HepG2 (cell line): ENCODE results near the gene LRR1. TPM values are rescaled to one million over a fixed set of nuclear protein-coding genes. Genes with fewer than 3 reads are reported as not detected.
A peak's percentile ranks its signal among the peaks of the same experiment; 100 is the strongest.

Experiments used
- ATF6 ChIP-seq: sonication (generic); formaldehyde crosslinking; conservative IDR thresholded peaks from 2 replicates; pipeline ENCODE4 v1.4.0; 2020; ENCODE audit warnings: missing genetic modification reagents
- CREM ChIP-seq, 2 experiments: sonication (generic) in 1 of 2; formaldehyde crosslinking in 1 of 2; IDR thresholded peaks; 2 replicates each; pipeline versions ENCODE4 v1.4.0 to v1.6.1; 2016 to 2020; ENCODE audit warnings: antibody characterized with exemption in 1 of 2, mild to moderate bottlenecking in 1 of 2, missing genetic modification reagents in 1 of 2
- IKZF4 ChIP-seq: sonication (generic); formaldehyde crosslinking; IDR thresholded peaks from 2 replicates; pipeline ENCODE4 v1.5.1; 2020; ENCODE audit warnings: borderline replicate concordance, mild to moderate bottlenecking, low read depth, missing genetic modification reagents; ENCODE audit errors: not compliant biosample characterization
- MTA1 ChIP-seq: sonication (generic); formaldehyde crosslinking; IDR thresholded peaks from 2 replicates; pipeline ENCODE4 v1.4.0; 2020; ENCODE audit warnings: missing genetic modification reagents, mild to moderate bottlenecking, borderline replicate concordance
- PRDM4 ChIP-seq: sonication (generic); formaldehyde crosslinking; IDR thresholded peaks from 2 replicates; pipeline ENCODE4 v1.9.0; 2021; ENCODE audit warnings: missing genetic modification reagents, borderline replicate concordance
- SIX1 ChIP-seq: sonication (generic); formaldehyde crosslinking; IDR thresholded peaks from 2 replicates; pipeline ENCODE4 v1.4.0; 2020; ENCODE audit warnings: missing genetic modification reagents, borderline replicate concordance
- SIX4 ChIP-seq: sonication (generic); formaldehyde crosslinking; IDR thresholded peaks from 2 replicates; pipeline ENCODE4 v1.4.0; 2020; ENCODE audit warnings: missing genetic modification reagents
- TBX2 ChIP-seq: sonication (generic); formaldehyde crosslinking; IDR thresholded peaks from 2 replicates; pipeline ENCODE4 v1.5.0; 2020; ENCODE audit warnings: missing genetic modification reagents, mild to moderate bottlenecking, borderline replicate concordance
- TMF1 ChIP-seq: sonication (generic); formaldehyde crosslinking; IDR thresholded peaks from 2 replicates; pipeline ENCODE4 v1.8.1; 2022; ENCODE audit warnings: low read depth, missing genetic modification reagents
- ZBED4 ChIP-seq: sonication (generic); formaldehyde crosslinking; IDR thresholded peaks from 2 replicates; pipeline ENCODE4 v1.4.0; 2020; ENCODE audit warnings: missing genetic modification reagents, borderline replicate concordance
- ZFP41 ChIP-seq: sonication (generic); formaldehyde crosslinking; IDR thresholded peaks from 2 replicates; pipeline ENCODE4 v1.4.0; 2020; ENCODE audit warnings: mild to moderate bottlenecking, missing genetic modification reagents, borderline replicate concordance
- ZGPAT ChIP-seq: IDR thresholded peaks from 2 replicates; pipeline ENCODE4 v1.6.1; 2016; ENCODE audit warnings: mild to moderate bottlenecking
- ZNF17 ChIP-seq: sonication (generic); formaldehyde crosslinking; IDR thresholded peaks from 2 replicates; pipeline ENCODE4 v1.5.0; 2020; ENCODE audit warnings: mild to moderate bottlenecking, missing genetic modification reagents
- ZNF468 ChIP-seq: sonication (generic); formaldehyde crosslinking; IDR thresholded peaks from 2 replicates; pipeline ENCODE4 v1.8.0; 2022; ENCODE audit warnings: mild to moderate bottlenecking, moderate library complexity, missing genetic modification reagents
- ZNF510 ChIP-seq: sonication (generic); formaldehyde crosslinking; IDR thresholded peaks from 2 replicates; pipeline ENCODE4 v1.4.0; 2020; ENCODE audit warnings: low read depth, mild to moderate bottlenecking, missing genetic modification reagents
- ZNF713 ChIP-seq: sonication (generic); formaldehyde crosslinking; IDR thresholded peaks from 2 replicates; pipeline ENCODE4 v1.4.0; 2020; ENCODE audit warnings: mild to moderate bottlenecking, missing genetic modification reagents
- ZNF781 ChIP-seq: sonication (generic); formaldehyde crosslinking; IDR thresholded peaks from 2 replicates; pipeline ENCODE4 v1.5.1; 2020; ENCODE audit warnings: borderline replicate concordance, mild to moderate bottlenecking, missing genetic modification reagents; ENCODE audit errors: not compliant biosample characterization
- polyA plus RNA-seq, 8 experiments: library from polyadenylated mRNA; depleted of rRNA in 3 of 8; stranded (reverse) in 7 of 8; unstranded in 1 of 8; fragments of >200 nt; fragmentation: Illumina TruSeq in 4 of 8; extraction: Trizol in 4 of 8; gene quantifications; 2 replicates each; pipeline versions ENCODE4 v1.2.1 to v1.2.3, GENCODE V29; 2011 to 2016; ENCODE audit warnings: low read depth in 4 of 8, missing spikeins in 1 of 8, mixed read lengths in 1 of 8; ENCODE audit not compliant: insufficient read depth in 1 of 8
- total RNA-seq, 5 experiments: library from RNA; depleted of rRNA; stranded (reverse); fragments of >200 nt; fragmentation: Illumina TruSeq; extraction: Trizol; gene quantifications; 2 replicates each; pipeline ENCODE4 v1.2.3, GENCODE V29; 2016; ENCODE audit warnings: low read depth in 1 of 5

Gene LRR1
- total and polyA plus RNA-seq, 2 of the 13 experiments (the other 11 are each of a cell fraction or from before 2014, with no cell fraction given), result 7.0 to 36.2 TPM

- TF ChIP-seq ATF6 (no peak; the same call in 1 of the 2 replicates), ZGPAT (CRISPR knock-in tag) (peak; percentile 71), ZNF17 (CRISPR knock-in tag) (no peak), SIX1 (CRISPR knock-in tag) (no peak), IKZF4 (CRISPR knock-in tag) (peak; percentile 46), ZNF510 (CRISPR knock-in tag) (peak; percentile 54; the same call in 1 of the 2 replicates), ZNF781 (CRISPR knock-in tag) (no peak), SIX4 (CRISPR knock-in tag) (0 out of 2 replicates have a peak, but pooled peaks have one; percentile 18), MTA1 (CRISPR knock-in tag) (peak; percentile 91), ZFP41 (CRISPR knock-in tag) (no peak), CREM (IDR thresholded peaks at IDR 0.05) (peak; percentile 26; the same call in 1 of the 2 replicates), CREM (CRISPR knock-in tag; IDR thresholded peaks at IDR 0.05) (no peak), TMF1 (CRISPR knock-in tag) (no peak), ZNF713 (no peak; the same call in 1 of the 2 replicates), ZNF468 (CRISPR knock-in tag) (no peak), ZBED4 (CRISPR knock-in tag) (peak; percentile 68; the same call in 1 of the 2 replicates), TBX2 (peak; percentile 6; the same call in 1 of the 2 replicates), PRDM4 (no peak)
Measured at GRCh38 chr14:49633640-49634546, 35.2 kb downstream of the LRR1 start (continued).
